Measurements from ENCODE around the gene NT5M. TPM values are rescaled to one million over a fixed set of nuclear protein-coding genes. Genes with fewer than 3 reads are reported as not detected.

The NT5M gene
- polyA plus RNA-seq, 1 experiment = 1.2 TPM

DNA sequence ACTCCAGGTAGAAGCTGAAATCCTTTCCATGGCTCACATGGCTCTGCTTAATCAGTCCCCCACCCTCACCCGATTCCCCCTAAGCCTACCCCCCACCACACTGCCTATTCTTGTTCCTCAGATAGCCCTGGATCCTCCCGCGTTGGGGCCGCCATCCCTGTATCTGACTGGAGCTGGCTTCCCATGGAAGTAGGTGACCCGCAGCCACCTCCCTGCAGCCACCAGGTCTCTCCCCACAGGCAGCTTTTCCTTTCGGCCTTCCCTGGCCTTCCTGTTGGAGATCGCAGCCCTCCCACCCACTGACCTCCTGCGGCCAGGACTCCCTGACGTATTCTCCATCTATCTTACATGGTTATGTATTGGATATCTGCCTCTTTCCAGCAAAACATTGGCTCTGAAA lies 91.3 kb downstream of the NT5M start:
- TF ChIP-seq, protein P1, sequence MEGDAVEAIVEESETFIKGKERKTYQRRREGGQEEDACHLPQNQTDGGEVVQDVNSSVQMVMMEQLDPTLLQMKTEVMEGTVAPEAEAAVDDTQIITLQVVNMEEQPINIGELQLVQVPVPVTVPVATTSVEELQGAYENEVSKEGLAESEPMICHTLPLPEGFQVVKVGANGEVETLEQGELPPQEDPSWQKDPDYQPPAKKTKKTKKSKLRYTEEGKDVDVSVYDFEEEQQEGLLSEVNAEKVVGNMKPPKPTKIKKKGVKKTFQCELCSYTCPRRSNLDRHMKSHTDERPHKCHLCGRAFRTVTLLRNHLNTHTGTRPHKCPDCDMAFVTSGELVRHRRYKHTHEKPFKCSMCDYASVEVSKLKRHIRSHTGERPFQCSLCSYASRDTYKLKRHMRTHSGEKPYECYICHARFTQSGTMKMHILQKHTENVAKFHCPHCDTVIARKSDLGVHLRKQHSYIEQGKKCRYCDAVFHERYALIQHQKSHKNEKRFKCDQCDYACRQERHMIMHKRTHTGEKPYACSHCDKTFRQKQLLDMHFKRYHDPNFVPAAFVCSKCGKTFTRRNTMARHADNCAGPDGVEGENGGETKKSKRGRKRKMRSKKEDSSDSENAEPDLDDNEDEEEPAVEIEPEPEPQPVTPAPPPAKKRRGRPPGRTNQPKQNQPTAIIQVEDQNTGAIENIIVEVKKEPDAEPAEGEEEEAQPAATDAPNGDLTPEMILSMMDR (IDR thresholded peaks at IDR 0.05; ENCODE audit: insufficient read depth, low read depth, low read length) = no peak
- no peak overlapping the region for H3K4me3 ChIP-seq (ENCODE audit: low read depth, low read length)
- no peaks in the 10 kb centered on the region for H3K27me3 ChIP-seq (ENCODE audit: control insufficient read depth, insufficient read depth, low read length)
- ChIA-PET POLR2A (no interaction called here), CTCF (no interaction called here)
- H3K36me3 ChIP-seq (ENCODE audit: control insufficient read depth, insufficient read depth, low read length) = no peaks in the 10 kb centered on the region
- DNase-seq (ENCODE audit: low read depth) = no peak

DNA sequence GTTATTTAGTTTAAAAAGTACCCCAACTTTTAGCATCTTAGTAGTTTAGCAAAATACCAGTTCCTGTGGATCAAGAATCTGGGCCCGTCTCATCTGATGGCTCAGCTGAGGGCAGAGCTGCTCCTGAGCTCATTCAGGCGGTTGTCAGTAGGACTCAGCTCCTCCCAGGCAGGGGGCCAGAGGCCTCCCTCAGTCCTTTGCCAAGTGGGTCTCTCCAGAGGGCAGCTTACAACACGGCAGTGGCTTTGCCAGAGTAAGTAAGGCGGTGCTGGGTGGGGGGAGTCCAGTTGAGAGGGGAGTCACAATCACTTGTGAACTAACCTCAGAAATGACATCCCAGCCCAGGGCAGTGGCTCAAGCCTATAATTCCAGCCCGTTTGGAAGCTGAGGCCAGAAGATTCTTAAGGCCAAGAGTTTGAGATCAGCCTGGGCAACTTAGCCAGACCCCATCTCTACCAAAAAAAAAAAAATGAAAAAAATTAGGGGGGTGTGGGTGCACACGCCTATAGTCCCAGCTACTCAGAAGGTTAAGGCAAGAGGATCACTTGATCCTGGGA lies 92.2 kb downstream of the NT5M start:
- H3K27me3 ChIP-seq (ENCODE audit: control insufficient read depth, insufficient read depth, low read length) = no peaks in the 10 kb centered on the region
- ChIA-PET POLR2A (no interaction called here), CTCF (no interaction called here)
- DNase-seq (ENCODE audit: low read depth) = no peak
- TF ChIP-seq, protein P1 (IDR thresholded peaks at IDR 0.05; ENCODE audit: insufficient read depth, low read depth, low read length) = no peak
- H3K4me3 ChIP-seq (ENCODE audit: low read depth, low read length) = no peak overlapping the region
- no peaks in the 10 kb centered on the region for H3K36me3 ChIP-seq (ENCODE audit: control insufficient read depth, insufficient read depth, low read length)

DNA sequence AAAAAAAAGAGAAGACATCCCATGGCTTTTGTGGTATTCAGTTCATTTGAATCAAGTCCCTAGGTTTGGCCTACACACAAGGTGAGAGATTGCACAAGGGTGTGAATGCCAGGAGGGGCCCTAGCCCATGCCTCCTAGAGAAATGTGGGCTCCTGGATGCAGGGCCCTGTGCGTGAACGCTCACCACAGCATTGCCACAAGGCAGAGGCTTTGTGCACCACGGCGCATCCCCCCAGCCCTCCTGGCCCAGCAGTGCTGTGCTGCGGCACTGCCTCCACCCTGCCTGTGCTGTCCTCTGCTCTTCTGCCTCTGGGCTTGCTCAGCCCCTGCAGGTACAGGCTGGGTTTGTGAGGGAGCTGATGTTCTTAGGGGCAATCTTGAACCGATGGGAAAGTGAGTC lies 92.7 kb downstream of the NT5M start:
- POLR2A ChIA-PET = no interaction called here
- Histone ChIP-seq H3K27me3 (ENCODE audit: control insufficient read depth, insufficient read depth, low read length) (no peaks in the 10 kb centered on the region), H3K4me3 (ENCODE audit: low read depth, low read length) (no peak overlapping the region), H3K36me3 (ENCODE audit: control insufficient read depth, insufficient read depth, low read length) (no peaks in the 10 kb centered on the region)
- TF ChIP-seq, protein P1 (IDR thresholded peaks at IDR 0.05; ENCODE audit: insufficient read depth, low read depth, low read length) = no peak
- CTCF ChIA-PET = interaction anchor here (1.0 kb wide), 1 partner anchor 24 kb away, joined by 3 read pairs; no protein-coding TSS in a partner anchor
- DNase-seq (ENCODE audit: low read depth) = no peak

Other genes starting within 250 kb of the NT5M start
- gene PLD6, start 97.0 kb upstream of the NT5M start, polyA plus RNA-seq (2011; rRNA removed) = 1.5 TPM in 2 replicates
- 12.4 and 15.4 TPM in 2 replicates for gene FLCN, start 66.2 kb upstream of the NT5M start, polyA plus RNA-seq (2011; rRNA removed)
- 73.3 and 97.2 TPM in 2 replicates for gene COPS3, start 22.1 kb upstream of the NT5M start, polyA plus RNA-seq (2011; rRNA removed)
- 10.6 and 11.7 TPM in 2 replicates for gene MED9, start 173.6 kb downstream of the NT5M start, polyA plus RNA-seq (2011; rRNA removed)
- 0.83 and 0.90 TPM in 2 replicates for gene RASD1, start 193.0 kb downstream of the NT5M start, polyA plus RNA-seq (2011; rRNA removed)

Measured in BJ (cell line).